ENCODE measurements around the gene PID1. TPM values are rescaled to one million over a fixed set of nuclear protein-coding genes. Genes with fewer than 3 reads are reported as not detected.

Gene PID1
- total RNA-seq, 3 donors from 2014 or later: 13.5 to 60.3 (median 42.0) TPM

DNA sequence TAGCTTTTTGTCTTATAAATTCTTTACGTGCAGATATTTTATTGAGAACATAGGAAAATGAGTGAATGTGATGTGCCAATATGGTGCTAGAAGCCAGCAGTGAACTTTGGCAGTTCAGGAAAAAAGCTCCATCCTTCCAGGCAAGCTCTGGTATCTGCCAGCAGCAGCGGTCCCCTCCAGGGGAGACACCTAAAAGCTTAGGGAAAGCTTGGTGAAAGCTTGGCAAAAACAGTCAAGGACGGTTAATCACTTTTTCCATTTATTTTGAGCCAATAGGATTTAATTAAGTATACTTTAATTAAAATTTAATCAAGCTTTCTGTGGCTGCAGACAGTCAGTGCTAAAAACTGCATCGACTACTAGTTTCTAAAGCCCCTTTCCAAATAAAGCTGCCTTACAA is 60.4 kb downstream of the PID1 start:
- H3K27ac ChIP-seq: no peak overlapping the region
- no peak overlapping the region for H3K4me3 ChIP-seq
- H3K4me1 ChIP-seq: no peaks in the 10 kb centered on the region
- DNase-seq (ENCODE audit: low spot score in 2 of 2): no peak
- H3K36me3 ChIP-seq: no peaks in the 10 kb centered on the region
- intact Hi-C loops (cut with DNase I; ENCODE audit: low total_unique reads): no loop called here
- peaks cover 0 to 4% of the 10 kb centered on the region in 2 donors for H3K9me3 ChIP-seq
- H3K27me3 ChIP-seq: no peaks in the 10 kb centered on the region
- TF ChIP-seq POLR2A (IDR thresholded peaks at IDR 0.05) (no peak), POLR2AphosphoS5 (IDR thresholded peaks at IDR 0.05) (no peak)
- TF ChIP-seq, protein P1, sequence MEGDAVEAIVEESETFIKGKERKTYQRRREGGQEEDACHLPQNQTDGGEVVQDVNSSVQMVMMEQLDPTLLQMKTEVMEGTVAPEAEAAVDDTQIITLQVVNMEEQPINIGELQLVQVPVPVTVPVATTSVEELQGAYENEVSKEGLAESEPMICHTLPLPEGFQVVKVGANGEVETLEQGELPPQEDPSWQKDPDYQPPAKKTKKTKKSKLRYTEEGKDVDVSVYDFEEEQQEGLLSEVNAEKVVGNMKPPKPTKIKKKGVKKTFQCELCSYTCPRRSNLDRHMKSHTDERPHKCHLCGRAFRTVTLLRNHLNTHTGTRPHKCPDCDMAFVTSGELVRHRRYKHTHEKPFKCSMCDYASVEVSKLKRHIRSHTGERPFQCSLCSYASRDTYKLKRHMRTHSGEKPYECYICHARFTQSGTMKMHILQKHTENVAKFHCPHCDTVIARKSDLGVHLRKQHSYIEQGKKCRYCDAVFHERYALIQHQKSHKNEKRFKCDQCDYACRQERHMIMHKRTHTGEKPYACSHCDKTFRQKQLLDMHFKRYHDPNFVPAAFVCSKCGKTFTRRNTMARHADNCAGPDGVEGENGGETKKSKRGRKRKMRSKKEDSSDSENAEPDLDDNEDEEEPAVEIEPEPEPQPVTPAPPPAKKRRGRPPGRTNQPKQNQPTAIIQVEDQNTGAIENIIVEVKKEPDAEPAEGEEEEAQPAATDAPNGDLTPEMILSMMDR (IDR thresholded peaks at IDR 0.05): no peak

DNA sequence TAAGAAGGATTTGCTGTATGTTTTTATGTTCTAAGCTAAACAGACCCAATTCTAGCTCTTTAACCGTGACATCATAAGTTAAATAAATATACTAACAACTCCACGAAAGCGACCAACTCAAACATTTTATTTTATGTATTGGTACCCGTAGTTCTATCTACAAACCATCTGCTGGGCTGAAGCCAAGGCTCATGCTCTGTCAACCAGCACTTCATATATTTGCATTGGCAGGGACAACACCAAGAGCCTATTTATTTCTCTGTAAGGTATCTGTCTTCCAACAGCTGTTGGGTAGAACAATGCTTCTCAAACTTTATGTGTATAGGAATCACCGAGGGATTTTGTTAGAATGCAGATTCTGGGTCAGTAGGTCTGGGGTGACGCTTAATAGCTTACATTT is 64.5 kb downstream of the PID1 start:
- H3K4me3 ChIP-seq: no peak overlapping the region

DNA sequence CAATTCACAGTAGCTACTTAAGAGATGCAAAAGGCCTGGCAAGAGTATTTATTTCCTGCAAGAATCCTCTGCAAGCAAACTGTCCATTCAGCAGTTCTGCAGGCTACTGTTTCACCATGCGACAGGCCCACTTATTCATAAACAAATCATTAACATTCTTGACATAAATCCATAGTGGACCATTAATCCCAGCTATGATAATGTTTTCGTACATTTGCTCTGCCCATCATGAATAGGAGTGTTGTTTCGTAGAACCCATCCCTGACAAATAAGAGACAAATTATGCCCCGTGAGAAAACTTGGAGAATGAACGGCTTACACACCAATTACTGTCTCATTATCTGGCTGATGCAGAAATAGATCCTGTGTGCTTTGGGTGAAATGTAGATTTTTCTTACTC is 65.4 kb downstream of the PID1 start:
- no peaks in the 10 kb centered on the region for H3K27me3 ChIP-seq
- H3K4me3 ChIP-seq: no peak overlapping the region
- H3K4me1 ChIP-seq: no peaks in the 10 kb centered on the region
- DNase-seq (ENCODE audit: low spot score in 2 of 2): no peak
- TF ChIP-seq POLR2A (IDR thresholded peaks at IDR 0.05) (no peak), POLR2AphosphoS5 (IDR thresholded peaks at IDR 0.05) (no peak)
- TF ChIP-seq, protein P1 (IDR thresholded peaks at IDR 0.05): no peak
- no peaks in the 10 kb centered on the region for H3K36me3 ChIP-seq
- H3K27ac ChIP-seq: no peak overlapping the region
- peaks cover 0 to 4% of the 10 kb centered on the region in 2 donors for H3K9me3 ChIP-seq
- intact Hi-C loops (cut with DNase I; ENCODE audit: low total_unique reads): no loop called here

More for the DNA sequence above, 64.5 kb downstream of the PID1 start:
- no peak for DNase-seq (ENCODE audit: low spot score in 2 of 2)
- peaks cover 0 to 4% of the 10 kb centered on the region in 2 donors for H3K9me3 ChIP-seq
- no peaks in the 10 kb centered on the region for H3K4me1 ChIP-seq
- TF ChIP-seq POLR2A (IDR thresholded peaks at IDR 0.05) (no peak), POLR2AphosphoS5 (IDR thresholded peaks at IDR 0.05) (no peak)
- TF ChIP-seq, protein P1 (IDR thresholded peaks at IDR 0.05): no peak
- intact Hi-C loops (cut with DNase I; ENCODE audit: low total_unique reads): no loop called here
- H3K27ac ChIP-seq: no peak overlapping the region
- no peaks in the 10 kb centered on the region for H3K27me3 ChIP-seq
- no peaks in the 10 kb centered on the region for H3K36me3 ChIP-seq

DNA sequence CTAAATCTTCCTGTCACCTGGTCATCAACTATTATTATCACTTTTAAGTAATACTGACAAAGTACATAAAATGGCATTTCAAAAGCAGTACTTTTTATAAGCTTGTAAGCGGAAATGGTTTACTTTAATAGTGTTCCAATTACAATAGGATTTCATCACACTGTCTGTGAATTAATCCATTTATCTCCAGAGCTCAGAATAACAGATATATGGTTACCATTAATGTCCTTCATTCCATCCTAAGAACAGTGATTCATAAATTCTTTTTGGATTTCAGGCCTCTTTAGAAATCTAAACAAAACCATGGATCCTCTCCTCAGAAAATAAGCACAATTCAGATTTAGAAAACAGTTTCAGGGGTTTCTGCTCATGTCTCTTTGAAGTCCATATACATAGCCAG is 68.4 kb downstream of the PID1 start:
- Histone ChIP-seq H3K4me3 (no peak overlapping the region), H3K9me3 (no peaks in the 10 kb centered on the region), H3K27ac (no peak overlapping the region), H3K27me3 (no peaks in the 10 kb centered on the region), H3K4me1 (no peaks in the 10 kb centered on the region), H3K36me3 (no peaks in the 10 kb centered on the region)
- DNase-seq (ENCODE audit: low spot score in 2 of 2): no peak
- intact Hi-C loops (cut with DNase I; ENCODE audit: low total_unique reads): no loop called here
- TF ChIP-seq POLR2AphosphoS5 (IDR thresholded peaks at IDR 0.05) (no peak), POLR2A (IDR thresholded peaks at IDR 0.05) (no peak)
- TF ChIP-seq, protein P1 (IDR thresholded peaks at IDR 0.05): no peak

DNA sequence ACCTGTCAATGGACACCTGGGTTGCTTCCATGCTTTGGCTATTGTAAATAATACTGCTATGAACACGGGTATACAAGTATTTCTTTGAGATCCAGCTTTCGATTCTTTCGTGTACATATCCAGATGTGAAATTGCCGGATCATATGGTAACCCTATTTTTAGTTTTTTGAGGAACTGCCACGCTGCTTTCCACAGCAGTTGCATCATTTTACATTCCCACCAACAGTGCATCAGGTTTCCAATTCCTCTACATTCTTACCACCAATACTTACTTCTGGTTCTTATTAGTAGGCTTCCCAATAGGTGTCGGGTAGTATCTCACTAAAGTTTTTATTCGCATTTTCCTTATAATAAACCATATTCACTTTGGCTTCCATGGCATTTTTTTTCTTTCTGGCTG is 69.6 kb downstream of the PID1 start:
- Histone ChIP-seq H3K27ac (no peak overlapping the region), H3K9me3 (no peaks in the 10 kb centered on the region), H3K4me3 (no peak overlapping the region), H3K36me3 (no peaks in the 10 kb centered on the region), H3K4me1 (no peaks in the 10 kb centered on the region), H3K27me3 (no peaks in the 10 kb centered on the region)
- TF ChIP-seq POLR2AphosphoS5 (IDR thresholded peaks at IDR 0.05) (no peak), POLR2A (IDR thresholded peaks at IDR 0.05) (no peak)
- TF ChIP-seq, protein P1 (IDR thresholded peaks at IDR 0.05): no peak
- DNase-seq (ENCODE audit: low spot score in 2 of 2): no peak
- intact Hi-C loops (cut with DNase I; ENCODE audit: low total_unique reads): no loop called here
